GM19463 (cell line): ENCODE measurements around the gene PLD1.
A peak's percentile ranks its signal among the peaks of the same experiment; 100 is the strongest.
"Not testable (repeated sequence)": the region's sequence is repeated elsewhere in the genome, so short reads cannot be mapped to it uniquely, and the experiment has no call there.

Source experiments
- ATAC-seq: cut with Tn5 transposase; IDR thresholded peaks from one replicate; pipeline ENCODE4 v1.9.1; 2021; ENCODE audit warnings: mild to moderate bottlenecking, moderate library complexity; ENCODE audit not compliant: unreplicated experiment

The PLD1 gene

DNA sequence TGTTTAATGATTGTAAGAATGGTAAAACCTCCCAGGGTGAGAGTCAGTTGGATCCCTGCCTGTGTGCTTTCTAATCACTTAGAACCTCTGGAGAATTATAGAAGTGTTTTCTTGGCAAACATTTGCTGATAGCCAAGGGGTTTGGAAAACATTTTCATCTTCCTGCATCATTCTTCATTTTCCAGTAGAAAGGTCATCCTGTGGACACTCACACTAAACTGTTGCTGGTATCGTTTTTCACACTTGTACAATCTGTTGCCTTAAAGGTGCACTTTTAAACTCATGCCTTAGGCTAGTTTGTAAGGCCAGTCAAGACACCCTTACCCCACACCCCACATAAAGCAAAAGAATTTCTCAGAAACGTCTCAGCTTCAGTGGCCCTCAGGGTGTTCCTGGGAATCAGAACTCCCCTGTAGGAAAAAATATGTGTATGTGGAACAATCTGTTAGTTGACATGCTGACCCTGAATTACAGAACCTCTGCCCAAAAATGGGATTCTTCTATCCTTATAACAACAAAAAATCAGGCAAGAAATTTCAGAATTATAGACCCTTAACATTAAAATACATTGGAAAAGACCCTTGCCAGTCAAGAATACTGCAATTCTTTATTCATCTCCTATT is 5.8 kb upstream of the PLD1 start:
- no peak for ATAC-seq

DNA sequence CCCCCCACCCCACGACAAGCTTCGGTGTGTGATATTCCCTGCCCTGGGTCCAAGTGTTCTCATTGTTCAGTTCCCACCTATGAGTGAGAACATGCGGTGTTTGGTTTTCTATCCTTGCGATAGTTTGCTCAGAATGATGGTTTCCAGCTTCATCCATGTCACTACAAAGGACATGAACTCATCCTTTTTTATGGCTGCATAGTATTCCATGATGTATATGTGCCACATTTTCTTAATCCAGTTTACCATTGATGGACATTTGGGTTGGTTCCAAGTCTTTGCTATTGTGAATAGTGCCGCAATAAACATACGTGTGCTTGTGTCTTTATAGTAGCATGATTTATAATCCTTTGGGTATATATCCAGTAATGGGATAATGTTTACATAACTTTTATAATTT is 4.4 kb upstream of the PLD1 start:
- not testable (repeated sequence) for ATAC-seq

- peak; percentile 18 for ATAC-seq
These were observed 3.7 kb upstream of the PLD1 start for GRCh38 chr3:171813897-171814460.

DNA sequence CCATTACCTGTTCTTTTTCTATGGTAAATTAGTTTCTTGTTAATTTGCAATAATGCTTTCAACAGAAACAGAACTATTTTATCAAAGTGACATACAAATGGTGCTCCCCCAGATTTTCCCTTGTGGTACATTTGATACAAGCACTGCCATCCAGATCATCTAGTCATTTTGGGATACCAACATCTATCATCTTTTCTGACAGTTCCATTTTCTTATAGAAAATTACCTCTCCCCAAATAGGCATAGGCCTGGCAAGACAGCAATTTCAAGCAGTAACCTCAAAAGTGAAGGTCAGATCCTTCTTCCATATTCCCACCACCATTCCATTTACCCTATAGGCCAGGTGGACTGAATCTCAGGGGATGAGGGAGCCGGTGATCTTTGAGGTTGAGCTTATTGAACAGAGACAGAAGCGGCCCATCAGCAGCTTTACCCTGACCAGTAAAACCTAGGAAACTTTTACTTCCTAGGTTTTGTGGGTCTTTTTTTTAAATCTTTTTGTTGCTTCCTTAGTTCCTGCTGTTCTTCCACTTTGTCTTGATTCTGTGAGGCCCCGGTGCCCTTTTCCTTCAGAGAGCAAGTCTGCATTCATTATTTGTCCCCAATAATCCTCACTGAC is 3.1 kb upstream of the PLD1 start:
- ATAC-seq, result no peak

DNA sequence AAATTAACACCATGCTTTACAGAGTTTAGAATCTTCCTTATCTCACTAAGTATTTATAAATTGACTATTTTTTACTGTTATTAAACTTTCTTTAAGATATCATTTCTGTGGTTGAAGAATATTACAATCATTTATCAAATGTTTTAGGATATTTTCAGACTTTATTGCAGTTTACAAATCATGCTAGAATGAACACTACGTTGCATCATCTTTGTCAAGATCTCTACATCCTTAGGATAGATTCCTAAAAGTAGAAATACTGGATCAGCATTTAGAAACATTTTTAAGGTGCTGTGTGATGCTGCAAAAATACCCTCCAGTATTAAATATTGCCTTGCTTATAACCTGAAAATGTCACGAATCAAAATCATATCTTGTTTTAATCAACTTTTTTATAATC is 2.5 kb upstream of the PLD1 start:
- no peak for ATAC-seq

DNA sequence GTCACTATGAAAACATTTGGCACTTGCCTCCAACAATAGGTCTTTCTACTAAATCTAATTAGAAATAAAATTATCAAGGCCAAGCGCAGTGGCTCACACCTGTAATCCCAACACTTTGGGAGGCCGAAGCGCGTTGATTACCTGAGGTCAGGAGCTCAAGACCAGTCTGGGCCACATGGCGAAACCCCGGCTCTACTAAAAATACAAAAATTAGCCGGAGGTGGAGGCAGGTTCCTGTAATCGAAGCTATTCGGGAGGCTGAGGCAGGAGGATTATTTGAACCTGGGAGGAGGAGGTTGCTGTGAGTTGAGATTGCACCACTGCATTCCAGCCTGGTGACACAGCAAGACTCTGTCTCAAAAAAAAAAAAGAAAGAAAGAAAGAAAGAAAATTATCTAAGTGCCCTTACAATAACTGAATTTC is 1.6 kb upstream of the PLD1 start:
- no peak for ATAC-seq

DNA sequence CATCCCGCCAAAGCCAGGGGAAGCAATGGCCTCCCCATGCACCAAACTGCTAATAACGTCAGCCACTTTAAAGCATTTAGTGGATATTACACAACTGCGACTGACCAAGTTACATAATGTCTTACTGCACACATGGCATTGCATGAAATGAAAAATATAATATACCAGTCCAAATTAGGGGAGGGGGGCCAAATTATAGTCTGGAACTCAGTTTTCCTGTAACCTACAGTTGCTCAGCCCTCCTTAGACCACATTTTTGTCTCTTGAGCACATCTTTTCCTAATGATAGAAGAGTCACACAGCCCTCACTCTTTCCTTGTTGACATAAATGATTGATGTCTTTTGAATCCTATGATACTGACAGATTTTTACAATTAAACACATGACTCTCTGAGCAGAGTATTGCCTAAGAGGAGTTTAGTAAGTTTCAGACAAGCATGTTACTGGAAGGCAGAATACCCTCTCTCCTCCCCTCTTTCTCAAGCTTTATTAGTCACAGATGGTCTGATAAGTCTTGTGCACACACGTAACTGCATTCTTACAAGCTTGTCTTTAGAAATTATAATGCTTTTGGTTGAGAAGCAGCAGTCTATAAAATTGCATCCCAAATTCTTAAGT is 1.1 kb upstream of the PLD1 start:
- ATAC-seq, result no peak

DNA sequence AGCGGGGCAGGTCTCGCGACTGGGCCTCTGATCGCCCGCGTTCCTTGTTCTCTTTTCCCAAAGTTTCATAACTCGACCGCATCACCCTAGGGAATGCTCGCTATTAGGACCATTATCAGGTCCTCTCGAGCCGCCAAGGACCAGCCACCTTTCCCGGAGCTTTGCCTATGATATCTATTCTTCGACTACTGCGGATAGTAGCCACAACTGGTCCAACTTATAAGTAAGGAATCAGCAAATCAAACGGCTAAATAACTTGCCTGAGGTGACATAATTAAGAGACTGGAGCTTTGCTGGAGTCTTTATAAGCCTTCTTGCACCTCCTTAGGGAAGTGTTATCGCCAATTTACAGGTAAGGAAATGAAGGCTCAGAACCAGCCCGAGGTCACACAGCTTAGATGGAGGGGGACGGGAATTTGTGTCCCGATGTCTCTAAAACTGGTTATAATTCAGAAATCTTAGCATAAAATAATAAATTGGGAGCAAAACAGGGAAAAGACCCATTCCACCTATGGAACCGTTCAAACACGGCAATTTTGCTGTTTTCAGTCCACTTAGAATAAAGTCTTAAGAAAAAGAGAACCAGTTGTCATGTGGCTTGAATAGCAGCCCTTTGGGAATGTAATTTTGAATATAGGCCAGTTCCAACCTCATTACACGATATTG is 479 bp upstream of the PLD1 start:
- ATAC-seq, result no peak

DNA sequence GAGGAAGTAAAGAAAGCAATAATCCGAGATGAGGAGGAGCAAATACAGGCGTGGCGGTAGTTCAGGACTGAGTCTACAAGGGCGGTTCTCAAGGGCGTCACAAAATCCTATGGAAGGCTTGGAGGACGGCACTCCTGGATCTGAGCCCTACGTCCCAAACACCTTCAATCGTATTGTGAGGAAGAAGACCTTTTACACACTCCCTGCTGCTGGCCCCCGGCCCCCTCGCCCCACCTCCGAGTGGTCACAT is 747 bp downstream of the PLD1 start:
- ATAC-seq, result peak; percentile 27

DNA sequence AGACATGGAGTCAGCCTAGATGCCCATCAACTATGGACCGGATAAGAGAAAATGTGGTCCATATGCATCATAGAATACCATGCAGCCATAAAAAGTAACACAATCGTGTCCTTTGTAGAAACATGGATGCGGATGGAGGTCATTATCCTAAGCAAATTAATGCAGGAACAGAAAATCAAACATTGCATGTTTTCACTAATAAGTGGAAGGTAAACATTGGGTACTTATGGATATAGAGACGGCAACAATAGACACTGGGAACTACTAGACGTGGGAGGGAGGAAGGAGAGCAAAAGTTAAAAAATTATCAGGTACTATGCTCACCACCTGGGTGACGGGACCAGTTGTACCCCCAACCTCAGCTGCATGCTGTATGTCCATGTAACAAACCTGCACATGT is 2.5 kb downstream of the PLD1 start:
- no peak for ATAC-seq

DNA sequence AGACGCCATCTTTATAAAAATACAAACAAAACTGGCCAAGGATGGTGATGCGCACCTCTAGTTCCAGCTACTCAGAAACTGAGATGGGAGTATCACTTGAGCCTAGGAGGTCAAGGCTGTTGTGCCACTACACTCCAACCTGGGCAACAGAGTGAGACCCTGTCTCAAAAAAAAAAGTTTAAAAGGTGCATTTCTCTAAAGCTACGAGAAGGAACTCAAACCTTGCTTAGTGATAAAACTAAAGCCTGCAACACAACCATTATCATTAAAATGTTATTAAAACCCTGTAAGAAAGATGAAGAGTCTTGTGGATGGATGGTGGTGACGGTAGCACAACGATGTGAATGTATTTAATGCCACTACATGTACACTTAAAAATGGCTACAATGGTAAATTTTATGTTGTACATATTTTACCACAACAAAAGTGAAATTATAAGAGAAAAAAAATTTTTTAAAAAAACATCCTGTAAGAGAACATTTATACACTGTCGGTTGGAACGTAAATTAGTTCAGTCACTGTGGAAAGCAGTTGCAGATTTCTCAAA is 3.1 kb downstream of the PLD1 start:
- ATAC-seq, result no peak

GRCh38 chr3:171806200-171807128 is 3.8 kb downstream of the PLD1 start:
- ATAC-seq, result no peak

DNA sequence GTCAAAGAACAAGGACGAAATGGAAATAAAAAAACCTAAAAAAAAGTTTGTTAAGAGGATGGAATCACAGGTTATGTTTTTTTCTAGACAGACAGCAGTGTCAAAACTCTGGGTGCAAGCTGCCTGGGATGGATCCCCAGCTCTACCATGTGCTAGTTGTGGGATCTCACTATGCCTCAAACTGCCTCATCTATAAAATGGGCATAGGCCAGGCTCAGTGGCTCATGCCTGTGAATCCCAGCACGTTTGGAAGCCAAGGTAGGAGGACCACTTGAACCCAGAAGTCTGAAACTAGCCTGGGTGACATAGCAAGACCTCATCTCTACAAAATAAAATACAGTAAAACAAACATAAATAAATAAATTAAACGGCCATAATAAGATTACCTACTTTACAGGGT is 4.6 kb downstream of the PLD1 start:
- no peak for ATAC-seq

DNA sequence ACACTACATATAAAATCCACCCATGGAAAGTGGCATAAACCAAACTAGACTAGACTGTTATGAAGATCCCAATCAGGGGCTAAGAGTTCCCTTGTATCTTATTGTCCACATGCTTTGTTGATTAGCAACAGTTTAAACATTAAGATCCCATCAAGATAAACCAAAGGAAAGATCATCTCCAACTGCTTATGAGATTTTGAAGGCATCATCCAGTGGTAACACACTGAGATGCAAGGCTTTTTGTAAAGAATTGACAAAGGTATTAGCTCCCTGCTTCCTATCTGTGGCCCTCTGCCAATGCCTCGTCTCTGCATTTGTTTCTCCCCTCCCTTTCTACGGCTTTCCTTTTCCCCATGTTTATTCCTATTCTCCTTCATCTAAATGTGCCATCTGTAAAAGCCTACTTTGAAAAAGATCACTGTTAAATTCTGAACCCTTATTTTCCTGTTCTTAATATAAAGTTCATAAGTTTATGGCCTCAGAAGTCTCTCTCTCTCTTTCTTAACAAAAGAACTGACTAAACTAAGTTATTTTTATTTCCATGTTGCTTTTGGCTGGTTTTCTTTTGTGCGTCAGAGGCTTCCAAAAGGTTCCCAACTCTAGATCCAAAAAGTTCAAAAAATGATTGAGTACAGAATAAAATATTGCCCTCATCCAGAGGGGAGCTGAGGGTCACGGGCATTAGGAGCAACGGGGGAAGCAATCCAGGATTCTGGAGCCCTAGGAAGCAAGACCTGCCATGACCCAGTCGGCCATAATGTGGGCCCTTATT is 5.5 kb downstream of the PLD1 start:
- ATAC-seq, result no peak

DNA sequence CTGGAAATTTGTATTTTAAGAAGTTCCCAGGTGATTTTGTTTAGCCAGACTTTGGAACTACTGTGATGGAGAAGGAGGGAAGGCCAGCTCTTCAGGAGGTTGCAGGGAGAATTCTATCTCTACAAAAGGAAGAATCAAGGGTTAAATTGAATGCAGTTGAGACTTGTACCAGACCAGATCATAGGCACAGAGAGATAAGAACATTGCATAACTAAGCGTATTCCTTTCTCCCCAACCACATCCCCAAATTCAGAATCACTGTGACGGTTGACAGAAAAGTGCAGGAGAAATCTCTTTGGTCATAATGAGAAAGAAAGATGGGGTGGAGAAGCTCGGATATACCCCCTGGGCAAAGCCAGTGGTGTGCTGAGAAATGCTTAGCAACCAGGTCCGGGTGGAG is 7.2 kb downstream of the PLD1 start:
- no peak for ATAC-seq

DNA sequence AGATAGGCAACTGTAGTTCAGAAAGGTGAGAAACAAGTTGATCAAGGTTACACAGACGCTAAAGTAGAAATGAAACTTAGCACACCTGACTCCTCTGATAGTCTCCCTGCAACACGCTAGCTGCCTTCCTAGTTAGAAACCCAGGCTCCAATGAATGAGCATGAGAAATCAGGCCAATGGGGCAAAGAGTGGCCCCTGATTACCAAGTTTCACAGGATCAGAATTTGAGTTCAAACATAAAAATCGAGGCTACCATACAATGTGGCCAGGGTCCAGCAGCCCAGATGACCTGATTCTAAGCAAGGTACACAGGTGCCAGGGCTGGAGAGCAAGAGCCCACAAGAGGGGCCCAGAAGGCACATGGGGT is 7.7 kb downstream of the PLD1 start:
- ATAC-seq, result peak; percentile 44

- peak; percentile 26 for ATAC-seq
These were observed 8.3 kb downstream of the PLD1 start for GRCh38 chr3:171801738-171802589.

GRCh38 chr3:171799501-171799900 is 10.8 kb downstream of the PLD1 start:
- no peak for ATAC-seq

GRCh38 chr3:171797873-171798272 is 12.4 kb downstream of the PLD1 start:
- no peak for ATAC-seq
